ENCODE measurements around the gene LMF2.

DNA sequence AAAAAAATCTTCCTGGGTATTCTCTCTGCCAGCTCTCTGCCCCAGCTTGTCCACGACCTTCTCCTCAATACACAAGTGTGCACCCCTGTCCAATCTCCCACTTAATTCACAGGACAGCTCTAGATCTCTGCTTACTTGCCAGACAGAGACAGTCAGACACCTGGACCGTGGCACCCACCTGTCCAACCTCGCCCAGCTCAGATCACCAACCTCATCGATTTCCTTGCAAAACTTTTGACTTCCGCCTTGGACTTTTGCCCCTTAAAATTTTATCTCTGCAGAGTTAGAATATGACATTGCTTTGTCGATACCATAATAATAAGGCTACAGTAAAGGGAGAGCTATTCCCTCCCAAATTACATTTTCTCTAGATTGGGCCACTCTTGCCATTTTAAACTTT lies 10.4 kb downstream of the LMF2 start:
- TF ChIP-seq, protein P1, sequence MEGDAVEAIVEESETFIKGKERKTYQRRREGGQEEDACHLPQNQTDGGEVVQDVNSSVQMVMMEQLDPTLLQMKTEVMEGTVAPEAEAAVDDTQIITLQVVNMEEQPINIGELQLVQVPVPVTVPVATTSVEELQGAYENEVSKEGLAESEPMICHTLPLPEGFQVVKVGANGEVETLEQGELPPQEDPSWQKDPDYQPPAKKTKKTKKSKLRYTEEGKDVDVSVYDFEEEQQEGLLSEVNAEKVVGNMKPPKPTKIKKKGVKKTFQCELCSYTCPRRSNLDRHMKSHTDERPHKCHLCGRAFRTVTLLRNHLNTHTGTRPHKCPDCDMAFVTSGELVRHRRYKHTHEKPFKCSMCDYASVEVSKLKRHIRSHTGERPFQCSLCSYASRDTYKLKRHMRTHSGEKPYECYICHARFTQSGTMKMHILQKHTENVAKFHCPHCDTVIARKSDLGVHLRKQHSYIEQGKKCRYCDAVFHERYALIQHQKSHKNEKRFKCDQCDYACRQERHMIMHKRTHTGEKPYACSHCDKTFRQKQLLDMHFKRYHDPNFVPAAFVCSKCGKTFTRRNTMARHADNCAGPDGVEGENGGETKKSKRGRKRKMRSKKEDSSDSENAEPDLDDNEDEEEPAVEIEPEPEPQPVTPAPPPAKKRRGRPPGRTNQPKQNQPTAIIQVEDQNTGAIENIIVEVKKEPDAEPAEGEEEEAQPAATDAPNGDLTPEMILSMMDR (conservative IDR thresholded peaks at IDR 0.05; ENCODE audit: low read depth, low read length): no peak
- no peak for TF ChIP-seq EZH2 (IDR thresholded peaks at IDR 0.05; ENCODE audit: low read length, unreplicated experiment)
